HL-60/S4 treated with phorbol 12-myristate 13-acetate at 8.2 ng/mL for 4 days and 3 days (cell line): ENCODE data around the gene MPZL3.

Source experiments
- in situ Hi-C: fragments of 300-500 bp; cut with MboI; formaldehyde crosslinking; loops from 2 replicates; pipeline ENCODE4 v1.15.0; 2022; ENCODE audit warnings: low sequenced_read_pairs

The MPZL3 gene

GRCh38 chr11:118251858-118252652 lies at the start of gene MPZL3:
MPZL3 (minus strand) TSS chr11:118252365; CDS start chr11:118252294, 71 bp downstream.
- in situ Hi-C loops = no loop called here

- in situ Hi-C loops = loop anchor here (10.0 kb wide), 1 partner anchor 53 kb away; the partner anchor contains the start of gene UBE4A
Measured at GRCh38 chr11:118301600-118302195, 49.5 kb upstream of the MPZL3 start.

- in situ Hi-C loops = no loop called here
Measured at GRCh38 chr11:118295815-118296454, 43.8 kb upstream of the MPZL3 start.

- in situ Hi-C loops = no loop called here
Measured at GRCh38 chr11:118295199-118295598, 43.0 kb upstream of the MPZL3 start.

- in situ Hi-C loops = no loop called here
Measured at GRCh38 chr11:118294053-118294452, 41.9 kb upstream of the MPZL3 start.

GRCh38 chr11:118291477-118292135 lies 39.4 kb upstream of the MPZL3 start:
- in situ Hi-C loops = no loop called here

GRCh38 chr11:118290923-118291322 lies 38.8 kb upstream of the MPZL3 start:
- in situ Hi-C loops = no loop called here

- in situ Hi-C loops = no loop called here
Measured at GRCh38 chr11:118289401-118289800, 37.2 kb upstream of the MPZL3 start.

GRCh38 chr11:118287006-118287405 lies 34.8 kb upstream of the MPZL3 start:
- in situ Hi-C loops = no loop called here

- in situ Hi-C loops = no loop called here
Measured at GRCh38 chr11:118286545-118286944, 34.4 kb upstream of the MPZL3 start.

GRCh38 chr11:118283756-118284350 lies 31.7 kb upstream of the MPZL3 start:
- in situ Hi-C loops = no loop called here

GRCh38 chr11:118283037-118283636 lies 31.0 kb upstream of the MPZL3 start:
- in situ Hi-C loops = no loop called here

GRCh38 chr11:118282606-118283005 lies 30.4 kb upstream of the MPZL3 start:
- in situ Hi-C loops = no loop called here

GRCh38 chr11:118281284-118281683 lies 29.1 kb upstream of the MPZL3 start:
- in situ Hi-C loops = no loop called here

GRCh38 chr11:118277312-118277711 lies 25.1 kb upstream of the MPZL3 start:
- in situ Hi-C loops = loop anchor here (5.0 kb wide), 1 partner anchor 80 kb away; no protein-coding TSS in a partner anchor

GRCh38 chr11:118276422-118276821 lies 24.3 kb upstream of the MPZL3 start:
- in situ Hi-C loops = loop anchor here (5.0 kb wide), 1 partner anchor 79 kb away; no protein-coding TSS in a partner anchor

- in situ Hi-C loops = loop anchor here (5.0 kb wide), 1 partner anchor 78 kb away; no protein-coding TSS in a partner anchor
Measured at GRCh38 chr11:118275176-118275575, 23.0 kb upstream of the MPZL3 start.

- in situ Hi-C loops = no loop called here
Measured at GRCh38 chr11:118274186-118274585, 22.0 kb upstream of the MPZL3 start.

GRCh38 chr11:118272001-118272400 lies 19.8 kb upstream of the MPZL3 start:
- in situ Hi-C loops = no loop called here

GRCh38 chr11:118267486-118267885 lies 15.3 kb upstream of the MPZL3 start:
- in situ Hi-C loops = no loop called here
